HG02623 (cell line): Measurements from ENCODE around the gene KDF1.

Experiments
- ATAC-seq: cut with Tn5 transposase; IDR thresholded peaks from one replicate; pipeline ENCODE4 v1.9.1; 2021; ENCODE audit warnings: moderate library complexity; ENCODE audit not compliant: unreplicated experiment

Gene KDF1

DNA sequence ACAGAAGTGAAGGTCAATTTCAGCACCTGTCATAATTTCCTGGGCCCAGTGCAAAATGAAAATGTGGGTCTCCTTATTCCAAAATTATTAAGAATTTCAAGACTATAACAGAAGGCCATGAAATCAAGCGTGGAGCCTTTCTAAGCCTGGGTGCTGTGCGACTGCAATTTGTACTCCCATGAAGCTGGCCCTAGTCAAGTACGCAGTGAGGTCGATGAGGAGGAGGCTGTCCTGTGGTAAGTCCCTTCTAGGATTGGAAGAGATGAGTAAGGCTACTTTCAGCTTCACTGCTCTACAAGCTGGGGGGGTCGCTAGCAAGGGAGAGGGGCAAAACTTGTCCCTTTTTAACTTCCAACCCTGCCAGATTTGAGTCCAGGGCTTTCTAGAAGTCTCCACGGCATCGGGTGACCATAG lies 39.1 kb downstream of the KDF1 start:
- peak; percentile 20 for ATAC-seq

DNA sequence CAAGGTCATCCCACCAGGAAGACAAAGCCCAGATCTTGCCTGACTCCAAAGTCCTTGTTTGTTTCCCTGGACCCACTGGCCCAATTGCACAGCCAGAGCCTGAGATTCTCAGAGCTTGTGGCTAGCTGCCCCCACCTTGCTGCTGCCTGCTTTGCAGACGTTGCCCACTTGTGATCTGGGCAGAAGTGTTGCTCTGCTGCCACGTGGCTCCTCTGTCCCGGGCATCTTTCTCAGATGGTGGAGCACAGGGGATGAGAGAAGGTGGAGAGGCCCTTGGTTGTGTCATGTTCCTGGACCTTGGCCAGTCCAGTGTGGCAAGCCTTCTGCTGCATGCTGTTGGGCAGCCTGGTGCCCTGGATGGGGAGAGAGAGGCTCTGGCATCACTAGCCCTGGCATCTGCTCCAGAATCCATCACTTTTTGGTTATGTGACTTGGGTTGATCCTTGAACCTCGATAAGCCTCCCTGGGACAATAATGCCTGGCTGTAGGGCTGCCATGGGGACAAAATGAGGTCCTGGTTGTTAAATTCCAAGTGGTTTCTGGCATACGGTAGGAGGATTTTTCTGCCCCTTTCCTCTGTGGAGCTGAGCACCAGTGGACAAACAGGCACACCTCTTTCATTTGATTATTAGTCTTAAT lies 44.9 kb downstream of the KDF1 start:
- ATAC-seq, result no peak

DNA sequence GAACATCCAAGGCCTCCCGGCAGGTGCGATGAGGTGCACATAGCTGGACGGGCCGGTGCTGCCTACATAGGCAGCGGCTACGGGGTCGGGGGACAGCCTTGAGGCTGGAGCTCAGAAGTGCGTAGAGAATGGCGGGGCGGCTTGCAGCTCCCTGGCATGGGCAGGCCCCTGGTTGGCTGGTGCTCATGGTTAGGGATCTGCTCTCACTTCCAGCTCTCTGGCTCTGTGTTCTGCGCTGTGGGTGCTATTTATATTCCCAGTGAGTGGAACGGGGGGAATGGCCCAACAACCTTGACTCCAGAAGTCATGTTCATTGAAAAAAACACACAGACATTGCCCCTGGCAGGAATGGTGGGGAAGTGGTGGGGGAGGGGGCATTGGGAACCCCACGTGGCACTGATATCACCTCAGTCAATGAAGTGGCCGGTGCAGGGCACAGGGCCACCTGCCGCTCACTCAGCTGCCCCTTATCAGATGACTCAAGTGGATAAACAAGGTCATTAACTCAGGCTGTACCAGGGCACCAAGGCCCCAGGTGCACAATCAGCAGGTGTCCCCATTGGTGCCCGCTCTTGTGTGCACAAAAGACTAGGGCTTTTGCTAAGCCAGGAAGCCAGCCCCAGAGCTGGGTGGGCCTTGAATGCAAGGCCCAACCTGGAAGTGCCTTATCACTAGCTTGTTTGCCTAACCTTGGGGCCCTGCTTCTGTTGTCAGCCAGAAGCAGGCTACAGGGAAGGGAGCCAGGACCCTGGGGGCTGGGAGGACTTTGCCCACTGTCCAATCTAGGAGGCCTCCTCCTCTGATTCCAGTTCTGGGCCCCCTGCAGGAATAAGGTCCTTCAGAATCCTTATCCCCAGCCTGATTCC lies 46.3 kb downstream of the KDF1 start, which contains the start of gene NR0B2:
TSS of gene NR0B2 (minus strand) at position 222 of the 866 bp plus-strand sequence. CDS start at position 187, 35 bp downstream.
- no peak for ATAC-seq

DNA sequence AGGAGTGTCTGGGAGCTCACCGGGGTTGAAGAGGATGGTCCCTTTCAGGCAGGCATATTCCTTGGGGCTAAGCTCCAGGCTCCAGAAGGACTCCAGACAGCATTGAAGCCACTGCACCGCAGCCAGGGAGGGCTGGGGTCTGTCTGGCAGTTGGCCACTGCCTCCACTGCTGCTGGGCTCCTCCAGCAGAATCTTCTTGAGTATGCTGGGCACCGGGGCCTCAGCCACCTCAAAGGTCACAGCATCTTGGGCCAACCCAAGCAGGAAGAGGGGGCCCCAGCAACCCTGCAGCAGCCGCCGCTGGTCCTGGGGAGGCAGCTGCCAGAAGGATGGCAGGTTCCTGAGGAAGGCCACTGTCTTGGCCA lies 46.9 kb downstream of the KDF1 start:
- ATAC-seq, result no peak

DNA sequence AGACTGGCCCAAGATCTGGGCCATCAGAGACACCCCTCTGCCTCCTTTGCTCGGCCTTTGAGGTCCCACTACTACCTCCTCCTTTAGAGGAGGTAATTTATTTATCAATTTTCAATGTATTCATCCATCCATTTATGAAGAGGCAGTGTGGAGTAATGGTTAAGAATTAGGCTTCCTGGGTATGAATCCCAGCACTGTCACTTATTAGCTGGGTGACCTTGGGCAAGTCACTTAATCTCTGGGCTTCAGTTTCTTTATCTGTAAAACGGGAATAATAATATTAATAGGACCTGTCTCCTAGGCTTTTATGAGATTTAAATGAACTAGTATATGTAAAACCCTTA lies 48.1 kb downstream of the KDF1 start:
- no peak for ATAC-seq

DNA sequence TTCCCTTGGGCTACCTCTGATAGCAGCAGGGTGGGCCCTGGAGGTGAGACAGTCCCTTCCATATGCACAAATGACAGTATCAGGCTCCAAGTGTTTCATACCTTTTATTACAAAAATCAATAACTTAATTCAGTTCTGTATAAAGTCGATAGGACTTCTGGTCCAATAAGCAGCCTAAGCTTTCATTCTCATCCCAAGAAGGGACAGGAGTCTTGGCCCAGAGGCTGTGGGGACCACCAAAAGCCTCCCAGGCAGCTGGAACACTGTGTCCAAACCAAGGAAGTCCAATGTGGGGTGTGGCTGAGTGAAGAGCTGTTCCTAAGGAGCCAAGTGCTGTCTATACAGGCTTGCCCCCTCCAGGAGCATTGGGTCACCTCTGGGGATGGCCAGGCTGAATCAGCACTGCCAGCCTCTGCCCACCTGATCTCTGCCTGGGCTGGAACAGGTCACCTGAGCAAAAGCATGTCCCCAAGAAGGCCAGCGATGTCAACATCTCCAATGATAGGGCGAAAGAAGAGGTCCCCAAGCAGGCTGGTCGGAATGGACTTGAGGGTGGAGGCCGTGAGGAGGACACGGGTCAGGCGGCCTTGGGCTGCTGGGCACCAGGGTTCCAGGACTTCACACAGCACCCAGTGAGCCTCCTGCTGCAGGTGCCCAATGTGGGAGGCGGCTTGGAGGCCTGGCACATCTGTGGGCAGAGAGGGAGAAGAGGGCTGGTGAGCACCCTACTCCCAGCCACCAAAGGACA lies 48.7 kb downstream of the KDF1 start:
- ATAC-seq, result no peak

DNA sequence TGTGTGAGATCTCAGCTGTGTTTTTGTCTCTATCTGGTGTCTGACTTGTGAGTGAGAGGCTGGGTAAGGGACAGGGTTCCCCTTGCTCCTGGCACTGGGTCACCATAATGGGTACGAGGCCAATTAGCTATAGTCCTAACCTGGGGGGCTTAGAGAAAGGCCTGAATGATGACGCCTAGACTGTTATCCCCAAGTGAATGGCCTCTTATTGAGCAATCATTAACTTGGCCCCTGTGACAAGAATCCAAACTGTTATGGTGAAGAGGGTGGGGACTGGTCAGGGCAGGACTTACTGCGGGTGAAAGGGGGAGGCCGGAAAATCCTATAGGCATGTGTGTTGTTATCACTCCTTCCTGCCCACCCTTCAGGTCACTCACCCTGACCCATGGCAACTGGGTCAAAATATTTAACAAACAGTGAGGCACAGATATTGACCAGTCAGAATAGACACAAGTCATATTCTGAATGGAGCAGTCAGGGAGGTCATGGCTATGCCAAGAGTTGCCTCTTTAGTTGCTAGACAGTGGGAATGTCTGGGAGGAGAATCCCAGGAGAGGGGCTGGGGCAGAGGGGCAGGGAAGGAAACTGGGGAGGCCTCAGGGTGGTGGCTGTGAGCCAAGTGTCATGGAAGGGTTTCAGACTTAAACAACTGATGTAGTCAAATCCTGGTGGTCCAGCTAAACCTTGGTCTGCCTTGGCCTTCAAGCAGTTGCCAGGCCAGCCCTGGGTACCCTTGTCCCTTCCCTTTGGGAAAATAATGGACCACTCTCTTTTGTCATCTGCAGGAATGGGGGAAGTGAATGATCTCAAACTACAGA lies 49.7 kb downstream of the KDF1 start:
- ATAC-seq, result no peak

DNA sequence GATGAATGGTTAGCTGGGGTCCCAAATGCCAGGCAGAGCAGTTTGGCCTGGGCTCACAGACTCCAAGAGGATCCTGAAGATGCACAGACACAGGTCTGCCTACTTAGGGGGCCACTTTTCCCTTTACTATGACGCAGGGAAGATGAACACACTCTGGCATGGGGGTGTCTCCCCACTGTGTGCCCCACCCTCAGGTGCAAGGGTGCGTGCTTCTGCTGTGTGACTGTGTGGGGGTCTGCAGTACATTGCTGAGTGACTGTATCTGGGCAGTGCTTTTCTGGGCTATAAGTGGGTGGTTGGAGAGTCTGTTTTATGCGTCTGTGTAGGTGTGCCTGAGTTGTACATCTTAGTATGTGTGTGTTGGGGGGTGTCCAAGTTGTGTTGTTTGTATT lies 50.3 kb downstream of the KDF1 start:
- ATAC-seq, result no peak

DNA sequence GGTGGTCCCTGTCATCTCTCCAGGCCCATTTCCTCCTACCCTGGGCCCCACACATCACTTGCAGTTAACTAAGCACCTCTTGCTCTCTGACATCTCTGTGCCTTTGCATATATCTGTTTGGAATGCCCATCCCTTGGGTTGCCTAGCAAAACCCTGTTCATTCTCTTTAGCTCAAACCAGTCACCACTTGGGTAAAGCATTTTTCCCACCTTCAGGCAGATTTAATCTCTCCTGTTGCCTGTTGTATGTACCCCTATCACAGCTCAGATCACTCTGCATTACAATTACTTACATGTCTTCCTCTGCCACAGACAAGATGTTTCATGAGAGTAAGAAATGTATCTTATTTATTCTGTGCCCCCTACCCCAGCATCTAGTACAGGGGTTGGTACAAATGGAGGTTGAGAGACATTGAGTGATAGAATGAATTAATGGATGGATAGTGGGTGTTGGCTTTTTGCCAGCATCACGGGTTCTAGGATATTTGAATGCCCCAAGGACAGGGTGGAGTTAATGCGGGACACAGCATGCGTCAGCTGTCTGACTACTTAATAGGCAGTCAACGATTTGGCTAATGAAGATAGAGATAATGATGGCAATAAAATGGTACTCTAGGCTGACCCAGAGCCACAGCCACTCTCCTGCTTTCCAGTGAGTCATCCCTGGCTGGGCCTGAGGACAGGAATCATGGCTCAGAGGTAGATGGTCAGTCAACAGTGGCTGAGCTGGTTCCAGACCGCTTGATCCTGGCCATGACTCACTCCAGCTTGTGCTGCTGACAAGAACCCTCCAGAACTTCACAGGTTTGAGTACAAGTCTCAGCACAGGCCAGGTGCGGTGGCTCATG lies 53.0 kb downstream of the KDF1 start:
- ATAC-seq, result no peak

DNA sequence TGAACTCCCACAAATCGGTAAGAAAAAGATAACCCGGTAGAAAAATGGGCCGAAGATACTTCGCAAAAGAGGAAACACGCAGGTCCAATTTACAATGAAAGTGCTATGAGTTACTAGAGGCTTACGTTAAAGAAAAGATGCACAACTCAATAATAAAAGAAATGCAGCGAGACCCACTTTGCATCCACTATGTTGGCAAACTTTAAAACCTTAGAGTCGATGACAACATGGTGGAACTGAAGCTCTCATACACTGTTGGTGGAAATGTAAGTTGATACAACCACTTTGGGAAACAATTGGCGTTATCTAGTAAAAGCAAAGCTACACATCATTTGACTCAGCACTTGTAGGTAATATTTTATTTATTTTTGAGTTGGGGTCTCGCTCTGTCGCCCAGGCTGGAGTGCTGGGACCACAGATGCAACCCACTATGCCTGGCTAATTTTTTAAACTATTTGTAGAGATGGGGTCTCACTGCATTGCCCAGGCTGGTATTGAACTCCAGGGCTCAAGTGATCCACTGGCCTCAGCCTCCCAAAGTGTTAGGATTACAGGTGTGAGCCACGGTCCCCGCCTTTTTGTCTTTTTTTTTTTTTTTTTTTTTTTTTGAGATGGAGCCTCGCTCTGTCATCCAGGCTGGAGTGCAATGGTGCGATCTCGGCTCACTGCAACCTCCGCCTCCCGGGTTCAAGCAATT lies 59.3 kb downstream of the KDF1 start:
- ATAC-seq, result no peak

DNA sequence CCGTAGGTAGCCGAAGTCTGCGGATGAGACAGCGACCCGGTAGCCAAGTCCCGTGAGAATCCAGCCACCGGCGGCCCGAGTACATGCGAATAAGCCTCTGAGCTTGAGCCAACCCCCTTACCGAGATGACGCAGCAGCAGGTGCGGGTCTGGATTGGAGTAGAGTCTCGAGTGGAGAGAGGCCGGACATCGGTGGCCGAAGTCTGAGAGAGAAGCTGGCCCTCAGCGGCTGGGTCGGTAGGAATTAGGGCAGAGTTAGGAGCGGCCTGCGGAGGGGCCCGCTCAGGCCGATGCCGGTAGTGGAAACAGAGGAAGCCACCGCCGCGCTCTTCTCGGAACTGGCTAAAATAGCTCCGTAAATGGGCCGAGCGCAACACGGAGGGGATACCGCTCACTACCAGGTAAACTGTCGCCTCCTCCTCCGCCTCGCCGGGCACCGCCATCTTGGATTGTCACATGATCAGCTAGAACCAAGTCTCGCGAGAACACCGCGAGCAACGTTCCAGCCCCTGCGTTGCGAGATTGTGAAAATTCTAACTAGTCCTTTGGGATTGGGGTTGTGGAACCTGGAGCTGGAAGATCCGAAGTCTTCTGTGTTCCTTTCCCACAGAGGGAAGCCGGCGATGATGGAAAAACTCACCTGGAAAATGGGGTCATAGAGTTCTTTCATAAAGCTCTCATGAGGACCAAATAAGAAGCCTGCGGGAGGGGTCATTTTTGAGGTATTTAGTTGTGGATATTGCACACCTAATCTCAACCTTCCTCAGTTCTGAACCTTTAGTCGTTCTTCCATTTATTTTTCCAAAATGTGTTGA lies 60.1 kb downstream of the KDF1 start, which contains the start of gene GPATCH3:
TSS of gene GPATCH3 (minus strand) at position 467 of the 814 bp plus-strand sequence. CDS start at position 442, 25 bp downstream.
- peak; percentile 64 for ATAC-seq
